GM12878 (cell line): Measurements from ENCODE around the gene WWOX. TPM values are rescaled to one million over a fixed set of nuclear protein-coding genes. Genes with fewer than 3 reads are reported as not detected.

ENCODE experiments used
- ATAC-seq: fragments of 200-7000 bp; cut with Tn5 transposase; 3 replicates; pipeline ENCODE4 v1.9.1; 2020; ENCODE audit warnings: mild to moderate bottlenecking, moderate library complexity
- BruUV-seq: library from RNA; stranded (reverse); fragments of 400-500 nt; replicated peaks from 2 replicates; lab custom pipeline; 2021; lab: Mats Ljungman, UMichigan
- CTCF ChIA-PET: fragments of 300-600 bp; sonication (Branson Sonifier 250); formaldehyde crosslinking; extraction: SDS; loops from one replicate; lab custom pipeline; 2021; ENCODE audit warnings: inconsistent platforms; lab: Yijun Ruan, JAX
- POLR2A ChIA-PET: fragments of 350-600 bp; formaldehyde crosslinking; extraction: SDS; loops from one replicate; lab custom pipeline; 2021; ENCODE audit warnings: inconsistent platforms; lab: Charles Lee
- RAD21 ChIA-PET: fragments of 300-600 bp; sonication (Branson Sonifier 250); formaldehyde crosslinking; loops from one replicate; lab custom pipeline; 2023; ENCODE audit warnings: antibody characterized with exemption; ENCODE audit not compliant: unreplicated experiment; lab: Charles Lee
- SMC1A ChIA-PET: fragments of 300-600 bp; sonication (Branson Sonifier 250); formaldehyde crosslinking; loops from one replicate; lab custom pipeline; 2023; ENCODE audit not compliant: unreplicated experiment, uncharacterized antibody; lab: Charles Lee
- DNase-seq: peaks from one replicate; pipeline ENCODE4 v3.0.0-alpha.2; 2011; ENCODE audit warnings: low read depth, low spot score
- FAIRE-seq: peaks from 3 replicates; lab custom pipeline; 2011; peaks lifted over from hg19 to GRCh38; lab: Jason Lieb, UNC
- H2AFZ ChIP-seq: 2 replicates; pipeline ENCODE4 v1.6.0; 2011; ENCODE audit warnings: low read depth, low read length, control low read depth; ENCODE audit not compliant: control insufficient read depth
- H3K27ac ChIP-seq: 2 replicates; pipeline ENCODE4 v1.5.1; 2011; ENCODE audit warnings: control low read depth; ENCODE audit not compliant: control insufficient read depth, insufficient read depth
- H3K27me3 ChIP-seq, 2 experiments: replicated peaks in 1 of 2; 2 replicates each; pipeline versions ENCODE4 v1.6.0 to v1.6.1; 2011; ENCODE audit warnings: low read length in 1 of 2; ENCODE audit not compliant: control insufficient read depth in 2 of 2, insufficient read depth in 2 of 2
- H3K36me3 ChIP-seq, 2 experiments: 2 replicates each; pipeline ENCODE4 v1.5.1; 2011; ENCODE audit warnings: low read length in 1 of 2; ENCODE audit not compliant: control insufficient read depth in 2 of 2, insufficient read depth in 2 of 2
- H3K4me1 ChIP-seq: 2 replicates; pipeline ENCODE4 v1.6.1; 2011; ENCODE audit warnings: mild to moderate bottlenecking, low read length, moderate library complexity, mixed read lengths; ENCODE audit not compliant: control insufficient read depth, insufficient read depth
- H3K4me2 ChIP-seq: 2 replicates; pipeline ENCODE4 v1.6.0; 2011; ENCODE audit warnings: control low read depth; ENCODE audit not compliant: control insufficient read depth, insufficient read depth
- H3K4me3 ChIP-seq: fragments of 200-600 bp; sonication (generic); 2 replicates; pipeline ENCODE4 v1.5.1; 2016
- H3K79me2 ChIP-seq: 2 replicates; pipeline ENCODE4 v1.6.0; 2011; ENCODE audit warnings: low read length; ENCODE audit not compliant: control insufficient read depth, insufficient read depth
- H3K9ac ChIP-seq: 2 replicates; pipeline ENCODE4 v1.8.0; 2011; ENCODE audit warnings: low read length, control low read depth, mixed read lengths; ENCODE audit not compliant: control insufficient read depth, insufficient read depth
- H3K9me3 ChIP-seq: replicated peaks from 3 replicates; pipeline ENCODE4 v1.5.1; 2011; ENCODE audit warnings: mild to moderate bottlenecking, low read length; ENCODE audit not compliant: control insufficient read depth, insufficient read depth
- H4K20me1 ChIP-seq: 2 replicates; pipeline ENCODE4 v1.6.0; 2011; ENCODE audit not compliant: control insufficient read depth, insufficient read depth
- CBX5 ChIP-seq: sonication (generic); IDR thresholded peaks from 2 replicates; pipeline ENCODE4 v1.6.1; 2016; ENCODE audit warnings: low read depth, moderate library complexity, mild to moderate bottlenecking, inconsistent platforms
- HCFC1 ChIP-seq: fragments of 150-350 bp; IDR thresholded peaks from 2 replicates; pipeline ENCODE4 v1.6.1; 2014; ENCODE audit warnings: low read length
- KDM1A ChIP-seq: fragments of 200-600 bp; sonication (generic); IDR thresholded peaks from 2 replicates; pipeline ENCODE4 v1.6.1; 2016; ENCODE audit warnings: borderline replicate concordance
- NFXL1 ChIP-seq: fragments of 450-650 bp; IDR thresholded peaks from 2 replicates; pipeline ENCODE4 v1.6.1; 2017; ENCODE audit warnings: antibody characterized with exemption, mild to moderate bottlenecking, borderline replicate concordance
- RUNX3 ChIP-seq: IDR thresholded peaks from 2 replicates; pipeline ENCODE4 v1.6.1; 2012; ENCODE audit warnings: low read length, inconsistent platforms
- WGBS: methylation state at CpG from one replicate; pipeline ENCODE4 v1.1.6; 2016; ENCODE audit warnings: low lambda C conversion rate; ENCODE audit not compliant: insufficient replicate concordance, insufficient coverage; ENCODE audit errors: missing lambda C conversion rate; 5-methylcytosine and 5-hydroxymethylcytosine counted together
- in situ Hi-C: fragments of 300-500 bp; cut with MboI; formaldehyde crosslinking; loops from 9 replicates; pipeline ENCODE4 v1.14.3; 2018; ENCODE audit warnings: mixed read lengths
- intact Hi-C: fragments of 100-400 bp; cut with micrococcal nuclease; formaldehyde crosslinking; loops from one replicate; pipeline ENCODE4 v1.14.2; 2022; ENCODE audit not compliant: unreplicated experiment
- polyA plus RNA-seq, 11 experiments: library from polyadenylated mRNA; depleted of rRNA in 4 of 11; unstranded in 6 of 11; stranded (reverse) in 5 of 11; fragments of >200 nt; fragmentation: Nextera tagmentation in 4 of 11; fragmentation: Illumina TruSeq in 1 of 11; extraction: Ambion mirVana in 4 of 11; extraction: Trizol in 1 of 11; gene quantifications; 1 replicate in 1 of 11; 2 replicates in 10 of 11; pipeline versions ENCODE4 v1.2.1 to v1.2.3, GENCODE V29; 2011 to 2016; ENCODE audit warnings: inconsistent platforms in 2 of 11, missing spikeins in 2 of 11, low read depth in 1 of 11
- total RNA-seq, 4 experiments: library from RNA; depleted of rRNA in 3 of 4; stranded (reverse); fragments of >200 nt in 3 of 4; fragmentation: Illumina TruSeq in 1 of 4; extraction: Trizol in 1 of 4; gene quantifications; 2 replicates each; pipeline versions ENCODE4 v1.2.1 to v1.2.3, GENCODE V29; 2013 to 2021
- TF ChIP-seq, protein P1 (sequence below): IDR thresholded peaks from 2 replicates; pipeline ENCODE4 v1.6.1; 2012; ENCODE audit warnings: low read depth, low read length, improper control_type of control experiment
- TF ChIP-seq, protein P2 (sequence below): fragments of 450-650 bp; IDR thresholded peaks from 2 replicates; pipeline ENCODE4 v1.6.1; 2017; ENCODE audit warnings: antibody characterized with exemption, mild to moderate bottlenecking, moderate library complexity
- TF ChIP-seq, protein P3 (sequence below): IDR thresholded peaks from 2 replicates; pipeline ENCODE4 v1.6.1; 2012; ENCODE audit warnings: low read depth, low read length, improper control_type of control experiment

Gene WWOX
- total and polyA plus RNA-seq, 10 of the 15 experiments (the other 5 are each of a cell fraction or from before 2014, with no cell fraction given): 2.8 to 24.4 (median 17.8) TPM

DNA sequence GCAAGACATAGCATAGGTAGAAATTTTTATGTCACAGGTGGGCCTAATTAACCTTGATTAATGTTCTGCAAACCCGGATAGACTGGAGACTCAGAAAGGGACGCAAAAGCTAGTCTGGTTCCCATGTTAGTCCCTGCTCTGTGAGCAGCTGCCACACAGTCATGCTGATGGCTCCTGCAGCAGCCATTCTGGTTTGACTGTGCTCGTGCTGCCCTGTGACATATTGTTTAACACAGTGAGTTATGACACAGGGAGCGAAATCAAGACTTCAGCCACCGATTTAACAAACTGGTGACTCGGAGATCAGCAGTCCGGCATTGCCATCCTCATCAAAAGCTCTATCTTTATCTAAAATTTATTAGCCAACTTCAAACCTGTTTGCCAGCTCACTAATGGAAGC is 169.8 kb downstream of the WWOX start (continued):
- TF ChIP-seq, protein P1, sequence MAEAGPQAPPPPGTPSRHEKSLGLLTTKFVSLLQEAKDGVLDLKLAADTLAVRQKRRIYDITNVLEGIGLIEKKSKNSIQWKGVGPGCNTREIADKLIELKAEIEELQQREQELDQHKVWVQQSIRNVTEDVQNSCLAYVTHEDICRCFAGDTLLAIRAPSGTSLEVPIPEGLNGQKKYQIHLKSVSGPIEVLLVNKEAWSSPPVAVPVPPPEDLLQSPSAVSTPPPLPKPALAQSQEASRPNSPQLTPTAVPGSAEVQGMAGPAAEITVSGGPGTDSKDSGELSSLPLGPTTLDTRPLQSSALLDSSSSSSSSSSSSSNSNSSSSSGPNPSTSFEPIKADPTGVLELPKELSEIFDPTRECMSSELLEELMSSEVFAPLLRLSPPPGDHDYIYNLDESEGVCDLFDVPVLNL: no peak

DNA sequence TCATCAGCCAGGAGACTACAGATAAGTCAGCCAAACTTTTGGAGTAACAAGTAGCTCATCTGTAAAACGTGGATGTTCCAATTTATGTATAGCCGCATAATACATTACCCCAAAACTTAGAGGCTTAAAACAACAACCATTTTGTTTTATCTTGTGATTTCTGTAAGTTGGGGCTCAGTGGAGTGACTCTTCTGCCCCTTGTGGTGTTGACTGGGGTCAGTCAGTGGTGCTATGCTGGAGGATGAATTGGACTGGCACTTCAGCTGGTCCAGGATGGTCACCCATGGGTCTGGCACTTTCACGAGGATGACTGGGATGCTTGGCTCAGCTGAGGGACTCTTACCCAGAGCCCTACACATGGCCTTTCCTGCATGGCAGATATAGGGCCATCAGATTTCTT is 172.5 kb downstream of the WWOX start:
- Histone ChIP-seq H4K20me1 (no peaks in the 10 kb centered on the region), H3K9ac (no peak overlapping the region), H3K4me1 (no peaks in the 10 kb centered on the region), H3K27me3 (no peaks in the 10 kb centered on the region), H2AFZ (no peak overlapping the region), H3K4me2 (no peak overlapping the region), H3K79me2 (no peaks in the 10 kb centered on the region), H3K4me3 (no peak overlapping the region), H3K36me3 (no peaks in the 10 kb centered on the region), H3K27ac (no peak overlapping the region), H3K9me3 (no peaks in the 10 kb centered on the region)
- no TSS peak for BruUV-seq
- in situ Hi-C loops (no loop called here), intact Hi-C loops (no loop called here)
- no peak for FAIRE-seq
- CTCF ChIA-PET: no interaction called here
- WGBS: 70% methylated on average over 3 of the region's 3 CpGs
- RAD21 ChIA-PET: no interaction called here
- TF ChIP-seq HCFC1 (no peak), CBX5 (no peak), KDM1A (no peak), RUNX3 (no peak), NFXL1 (no peak)
- TF ChIP-seq, protein P1: no peak
- TF ChIP-seq, protein P2, sequence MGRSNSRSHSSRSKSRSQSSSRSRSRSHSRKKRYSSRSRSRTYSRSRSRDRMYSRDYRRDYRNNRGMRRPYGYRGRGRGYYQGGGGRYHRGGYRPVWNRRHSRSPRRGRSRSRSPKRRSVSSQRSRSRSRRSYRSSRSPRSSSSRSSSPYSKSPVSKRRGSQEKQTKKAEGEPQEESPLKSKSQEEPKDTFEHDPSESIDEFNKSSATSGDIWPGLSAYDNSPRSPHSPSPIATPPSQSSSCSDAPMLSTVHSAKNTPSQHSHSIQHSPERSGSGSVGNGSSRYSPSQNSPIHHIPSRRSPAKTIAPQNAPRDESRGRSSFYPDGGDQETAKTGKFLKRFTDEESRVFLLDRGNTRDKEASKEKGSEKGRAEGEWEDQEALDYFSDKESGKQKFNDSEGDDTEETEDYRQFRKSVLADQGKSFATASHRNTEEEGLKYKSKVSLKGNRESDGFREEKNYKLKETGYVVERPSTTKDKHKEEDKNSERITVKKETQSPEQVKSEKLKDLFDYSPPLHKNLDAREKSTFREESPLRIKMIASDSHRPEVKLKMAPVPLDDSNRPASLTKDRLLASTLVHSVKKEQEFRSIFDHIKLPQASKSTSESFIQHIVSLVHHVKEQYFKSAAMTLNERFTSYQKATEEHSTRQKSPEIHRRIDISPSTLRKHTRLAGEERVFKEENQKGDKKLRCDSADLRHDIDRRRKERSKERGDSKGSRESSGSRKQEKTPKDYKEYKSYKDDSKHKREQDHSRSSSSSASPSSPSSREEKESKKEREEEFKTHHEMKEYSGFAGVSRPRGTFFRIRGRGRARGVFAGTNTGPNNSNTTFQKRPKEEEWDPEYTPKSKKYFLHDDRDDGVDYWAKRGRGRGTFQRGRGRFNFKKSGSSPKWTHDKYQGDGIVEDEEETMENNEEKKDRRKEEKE: no peak
- TF ChIP-seq, protein P3, sequence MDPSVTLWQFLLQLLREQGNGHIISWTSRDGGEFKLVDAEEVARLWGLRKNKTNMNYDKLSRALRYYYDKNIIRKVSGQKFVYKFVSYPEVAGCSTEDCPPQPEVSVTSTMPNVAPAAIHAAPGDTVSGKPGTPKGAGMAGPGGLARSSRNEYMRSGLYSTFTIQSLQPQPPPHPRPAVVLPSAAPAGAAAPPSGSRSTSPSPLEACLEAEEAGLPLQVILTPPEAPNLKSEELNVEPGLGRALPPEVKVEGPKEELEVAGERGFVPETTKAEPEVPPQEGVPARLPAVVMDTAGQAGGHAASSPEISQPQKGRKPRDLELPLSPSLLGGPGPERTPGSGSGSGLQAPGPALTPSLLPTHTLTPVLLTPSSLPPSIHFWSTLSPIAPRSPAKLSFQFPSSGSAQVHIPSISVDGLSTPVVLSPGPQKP: no peak
- ATAC-seq: no peak
- no peak for DNase-seq
- SMC1A ChIA-PET: no interaction called here
- POLR2A ChIA-PET: no interaction called here
